ENCODE measurements around the gene RABGAP1L. TPM values are rescaled to one million over a fixed set of nuclear protein-coding genes. Genes with fewer than 3 reads are reported as not detected.

Gene RABGAP1L
- polyA plus RNA-seq, 1 donor (not counting 4 experiments of a cell fraction or from before 2014, with no cell fraction given): 24.2 TPM

GRCh38 chr1:174971466-174971865, 812.1 kb downstream of the RABGAP1L start:
- FAIRE-seq: no peak
- dilution Hi-C loops (cut with MboI; ENCODE audit: extremely low pct_ligation_motif_present, low sequenced_read_pairs): no loop called here
- TF ChIP-seq CTCF (optimal IDR thresholded peaks at IDR 0.05 in 1 of 3, IDR thresholded peaks at IDR 0.05 in 1 of 3, conservative IDR thresholded peaks at IDR 0.05 in 1 of 3; ENCODE audit: extremely low read depth in 1 of 3, insufficient read depth in 2 of 3, low read length in 3 of 3) (no peak), EZH2 (IDR thresholded peaks at IDR 0.05; ENCODE audit: low read length) (no peak)
- no peak for DNase-seq (ENCODE audit: low read depth, low spot score)
- Histone ChIP-seq H3K36me3 (ENCODE audit: control insufficient read depth in 2 of 2, extremely low read depth in 1 of 2, insufficient read depth in 2 of 2, low read length in 2 of 2) (no peaks in the 10 kb centered on the region), H3K4me1 (ENCODE audit: control insufficient read depth, extremely low read depth, insufficient read depth, low read length) (peaks cover 13% of the 10 kb centered on the region), H3K9ac (ENCODE audit: control insufficient read depth, extremely low read depth, insufficient read depth, low read length) (no peak overlapping the region), H3K9me3 (ENCODE audit: control insufficient read depth, low read depth, low read length) (no peaks in the 10 kb centered on the region), H3K27ac (ENCODE audit: control insufficient read depth, insufficient read depth, low read length) (no peak overlapping the region), H3K4me2 (ENCODE audit: control insufficient read depth, extremely low read depth, insufficient read depth, low read depth, low read length) (no peak overlapping the region), H3K9me1 (ENCODE audit: control insufficient read depth, extremely low read depth, insufficient read depth, low read length) (no peaks in the 10 kb centered on the region), H2AFZ (ENCODE audit: control insufficient read depth, low read length) (no peak overlapping the region), H3K4me3 (ENCODE audit: control insufficient read depth in 2 of 3, extremely low read depth in 1 of 3, insufficient read depth in 2 of 3, low read depth in 1 of 3, low read length in 3 of 3) (no peak overlapping the region), H4K20me1 (ENCODE audit: control insufficient read depth, extremely low read depth, insufficient read depth, low read length) (no peaks in the 10 kb centered on the region), H3K79me2 (ENCODE audit: control insufficient read depth, insufficient read depth, low read length) (no peaks in the 10 kb centered on the region), H3K27me3 (ENCODE audit: control insufficient read depth, extremely low read depth, insufficient read depth, low read length) (no peaks in the 10 kb centered on the region)

- H3K4me2 ChIP-seq (ENCODE audit: control insufficient read depth, extremely low read depth, insufficient read depth, low read depth, low read length): no peak overlapping the region
- no peak for DNase-seq (ENCODE audit: low read depth, low spot score)
Measured at GRCh38 chr1:174971902-174972301, 812.6 kb downstream of the RABGAP1L start.

More at GRCh38 chr1:174971902-174972301, 812.6 kb downstream of the RABGAP1L start:
- H3K9ac ChIP-seq (ENCODE audit: control insufficient read depth, extremely low read depth, insufficient read depth, low read length): no peak overlapping the region
- no peaks in the 10 kb centered on the region for H3K9me3 ChIP-seq (ENCODE audit: control insufficient read depth, low read depth, low read length)
- H3K4me1 ChIP-seq (ENCODE audit: control insufficient read depth, extremely low read depth, insufficient read depth, low read length): peaks cover 16% of the 10 kb centered on the region
- H3K9me1 ChIP-seq (ENCODE audit: control insufficient read depth, extremely low read depth, insufficient read depth, low read length): no peaks in the 10 kb centered on the region
- no peaks in the 10 kb centered on the region for H3K36me3 ChIP-seq (ENCODE audit: control insufficient read depth in 2 of 2, extremely low read depth in 1 of 2, insufficient read depth in 2 of 2, low read length in 2 of 2)
- dilution Hi-C loops (cut with MboI; ENCODE audit: extremely low pct_ligation_motif_present, low sequenced_read_pairs): no loop called here
- no peak for FAIRE-seq
- no peaks in the 10 kb centered on the region for H4K20me1 ChIP-seq (ENCODE audit: control insufficient read depth, extremely low read depth, insufficient read depth, low read length)
- TF ChIP-seq CTCF (optimal IDR thresholded peaks at IDR 0.05 in 1 of 3, IDR thresholded peaks at IDR 0.05 in 1 of 3, conservative IDR thresholded peaks at IDR 0.05 in 1 of 3; ENCODE audit: extremely low read depth in 1 of 3, insufficient read depth in 2 of 3, low read length in 3 of 3): no peak
- TF ChIP-seq EZH2 (IDR thresholded peaks at IDR 0.05; ENCODE audit: low read length): no peak
- no peaks in the 10 kb centered on the region for H3K79me2 ChIP-seq (ENCODE audit: control insufficient read depth, insufficient read depth, low read length)
- no peak overlapping the region for H3K4me3 ChIP-seq (ENCODE audit: control insufficient read depth in 2 of 3, extremely low read depth in 1 of 3, insufficient read depth in 2 of 3, low read depth in 1 of 3, low read length in 3 of 3)
- no peaks in the 10 kb centered on the region for H3K27me3 ChIP-seq (ENCODE audit: control insufficient read depth, extremely low read depth, insufficient read depth, low read length)
- H3K27ac ChIP-seq (ENCODE audit: control insufficient read depth, insufficient read depth, low read length): no peak overlapping the region
- H2AFZ ChIP-seq (ENCODE audit: control insufficient read depth, low read length): no peak overlapping the region

Measured in keratinocyte (primary cell).